GM04503 (cell line): Measurements from ENCODE around the gene USP8.

ENCODE experiments used
- DNase-seq: peaks from one replicate; pipeline ENCODE4 v3.0.0-alpha.2; 2012; ENCODE audit warnings: low read depth

Gene USP8

GRCh38 chr15:50543556-50543955, 119.4 kb downstream of the USP8 start:
- peak; percentile 40 for DNase-seq

- no peak for DNase-seq
These were observed 120.2 kb downstream of the USP8 start for GRCh38 chr15:50544368-50544767.

GRCh38 chr15:50546566-50546965, 122.4 kb downstream of the USP8 start, which contains the start of gene USP50:
Gene USP50 (minus strand): TSS chr15:50546666. CDS start chr15:50546525, 141 bp downstream.
- DNase-seq: no peak

- DNase-seq: no peak
These were observed 125.1 kb downstream of the USP8 start for GRCh38 chr15:50549326-50549725.

GRCh38 chr15:50552238-50552637, 128.0 kb downstream of the USP8 start:
- DNase-seq: no peak

GRCh38 chr15:50556642-50557371, 132.6 kb downstream of the USP8 start:
- no peak for DNase-seq

- no peak for DNase-seq
These were observed 133.8 kb downstream of the USP8 start for GRCh38 chr15:50558012-50558411.

GRCh38 chr15:50562735-50563640, 138.8 kb downstream of the USP8 start:
- DNase-seq: no peak

- no peak for DNase-seq
These were observed 139.6 kb downstream of the USP8 start for GRCh38 chr15:50563756-50564155.
